LNCaP clone FGC (cell line): ENCODE measurements around the gene HFE.
"Not testable (repeated sequence)": the region's sequence is repeated elsewhere in the genome, so short reads cannot be mapped to it uniquely, and the experiment has no call there.

Source experiments
- DNase-seq: peaks from one replicate; pipeline ENCODE4 v3.0.0-alpha.2; 2011; ENCODE audit warnings: low read depth
- H3K4me3 ChIP-seq: 2 replicates; pipeline ENCODE4 v1.5.1; 2011; ENCODE audit warnings: mild to moderate bottlenecking, low read depth, low read length, control low read depth
- CTCF ChIP-seq: IDR thresholded peaks from 2 replicates; pipeline ENCODE4 v1.5.1; 2012; ENCODE audit warnings: mild to moderate bottlenecking; ENCODE audit not compliant: control insufficient read depth, insufficient read depth; ENCODE audit errors: extremely low read depth

HFE gene

GRCh38 chr6:26055719-26056582, 31.3 kb upstream of the HFE start:
- no peak for DNase-seq
- H3K4me3 ChIP-seq = peak overlapping the region; percentile 65
- TF ChIP-seq CTCF = no peak

- peak overlapping the region; percentile 65 for H3K4me3 ChIP-seq
- no peak for TF ChIP-seq CTCF
- DNase-seq = no peak
These were observed 30.5 kb upstream of the HFE start for GRCh38 chr6:26056583-26057350.

- TF ChIP-seq CTCF = no peak
- no peak for DNase-seq
- no peak overlapping the region for H3K4me3 ChIP-seq
These were observed 29.3 kb upstream of the HFE start for GRCh38 chr6:26057899-26058298.

- not testable (repeated sequence) for H3K4me3 ChIP-seq, DNase-seq
These were observed 28.7 kb upstream of the HFE start for GRCh38 chr6:26058477-26059033.

- no peak overlapping the region for H3K4me3 ChIP-seq
- TF ChIP-seq CTCF = no peak
- no peak for DNase-seq
These were observed 27.3 kb upstream of the HFE start for GRCh38 chr6:26059941-26060340.

GRCh38 chr6:26064619-26065257, 22.5 kb upstream of the HFE start:
- no peak for DNase-seq
- no peak overlapping the region for H3K4me3 ChIP-seq
- peak; percentile 58 for TF ChIP-seq CTCF

- H3K4me3 ChIP-seq = no peak overlapping the region
- DNase-seq = peak; percentile 63
- peak; percentile 82 for TF ChIP-seq CTCF
These were observed 21.3 kb upstream of the HFE start for GRCh38 chr6:26065952-26066380.
